GM23338 (cell line): ENCODE data around the gene CFAP251. TPM values are rescaled to one million over a fixed set of nuclear protein-coding genes. Genes with fewer than 3 reads are reported as not detected.

Experiments
- ATAC-seq: fragments of 200-7000 bp; cut with Tn5 transposase; 3 replicates; pipeline ENCODE4 v1.9.1; 2020
- DNase-seq: peaks from one replicate; pipeline ENCODE4 v3.0.0-alpha.2; 2015; ENCODE audit warnings: low spot score
- H2AFZ ChIP-seq: fragments of 200-600 bp; sonication (generic); 2 replicates; pipeline ENCODE4 v1.8.0; 2016; ENCODE audit warnings: antibody characterized with exemption, mild to moderate bottlenecking, moderate library complexity
- H3F3A ChIP-seq: fragments of 200-600 bp; sonication (generic); replicated peaks from 2 replicates; pipeline ENCODE4 v1.8.0; 2017; ENCODE audit warnings: antibody characterized with exemption, mixed run types, low read depth
- H3K27ac ChIP-seq: fragments of 200-600 bp; sonication (generic); 2 replicates; pipeline ENCODE4 v1.6.1; 2016; ENCODE audit warnings: low read depth
- H3K27me3 ChIP-seq: fragments of 200-600 bp; sonication (generic); 2 replicates; pipeline ENCODE4 v1.8.0; 2016; ENCODE audit warnings: mild to moderate bottlenecking, mixed run types, moderate library complexity; ENCODE audit not compliant: insufficient read depth
- H3K36me3 ChIP-seq: fragments of 200-600 bp; sonication (generic); 2 replicates; pipeline ENCODE4 v1.8.0; 2016; ENCODE audit warnings: mild to moderate bottlenecking; ENCODE audit not compliant: insufficient read depth
- H3K4me1 ChIP-seq: fragments of 200-600 bp; sonication (generic); 2 replicates; pipeline ENCODE4 v1.8.0; 2016; ENCODE audit warnings: mild to moderate bottlenecking, moderate library complexity; ENCODE audit not compliant: insufficient read depth
- H3K4me2 ChIP-seq: fragments of 200-600 bp; sonication (generic); 2 replicates; pipeline ENCODE4 v1.7.1; 2017; ENCODE audit warnings: mixed run types
- H3K4me3 ChIP-seq: fragments of 200-600 bp; sonication (generic); 2 replicates; pipeline ENCODE4 v1.6.1; 2016; ENCODE audit warnings: mixed run types
- H3K79me2 ChIP-seq: fragments of 200-600 bp; sonication (generic); replicated peaks from 2 replicates; pipeline ENCODE4 v1.8.0; 2017; ENCODE audit warnings: mild to moderate bottlenecking; ENCODE audit not compliant: insufficient read depth
- H3K9me2 ChIP-seq: fragments of 200-600 bp; sonication (generic); 2 replicates; pipeline ENCODE4 v1.8.0; 2017; ENCODE audit not compliant: insufficient read depth
- H4K20me1 ChIP-seq: fragments of 200-600 bp; sonication (generic); replicated peaks from 2 replicates; pipeline ENCODE4 v1.8.0; 2017; ENCODE audit warnings: mild to moderate bottlenecking; ENCODE audit not compliant: insufficient read depth
- H3K27ac Mint-ChIP-seq: 2 replicates; pipeline ENCODE4 v1.8.0; 2020; ENCODE audit warnings: inconsistent platforms, mild to moderate bottlenecking, moderate library complexity, mixed read lengths
- H3K27me3 Mint-ChIP-seq: 3 replicates; pipeline ENCODE4 v1.8.0; 2022; ENCODE audit warnings: low read depth, mild to moderate bottlenecking, moderate library complexity, mixed read lengths, inconsistent platforms; ENCODE audit not compliant: insufficient read depth, poor library complexity
- H3K36me3 Mint-ChIP-seq: 3 replicates; pipeline ENCODE4 v1.8.0; 2021; ENCODE audit warnings: low read depth, mild to moderate bottlenecking, inconsistent platforms, moderate library complexity, mixed read lengths
- H3K4me1 Mint-ChIP-seq: 3 replicates; pipeline ENCODE4 v1.8.0; 2020; ENCODE audit warnings: mild to moderate bottlenecking, inconsistent platforms, mixed read lengths
- H3K4me3 Mint-ChIP-seq: 3 replicates; pipeline ENCODE4 v1.8.0; 2021; ENCODE audit warnings: moderate library complexity, mild to moderate bottlenecking, inconsistent platforms, mixed read lengths
- H3K9me3 Mint-ChIP-seq: 3 replicates; pipeline ENCODE4 v1.8.0; 2020; ENCODE audit warnings: moderate library complexity, mild to moderate bottlenecking, inconsistent platforms, mixed read lengths
- CREB1 ChIP-seq: fragments of 250-450 bp; sonication (Bioruptor Pico); IDR thresholded peaks from 2 replicates; pipeline ENCODE4 v1.5.0; 2020; ENCODE audit warnings: low read depth, mild to moderate bottlenecking, moderate library complexity
- EZH2 ChIP-seq: fragments of 200-600 bp; sonication (generic); IDR thresholded peaks from one replicate; pipeline ENCODE4 v1.8.0; 2017; ENCODE audit warnings: antibody characterized with exemption, mild to moderate bottlenecking, low read depth; ENCODE audit not compliant: unreplicated experiment
- JUNB ChIP-seq: IDR thresholded peaks from one replicate; pipeline ENCODE4 v1.6.1; 2016; ENCODE audit warnings: antibody characterized with exemption; ENCODE audit not compliant: unreplicated experiment
- STAT1 ChIP-seq: IDR thresholded peaks from one replicate; pipeline ENCODE4 v1.6.1; 2016; ENCODE audit warnings: antibody characterized with exemption; ENCODE audit not compliant: unreplicated experiment
- ZNF114 ChIP-seq: fragments of 250-450 bp; sonication (Bioruptor Pico); IDR thresholded peaks from 2 replicates; pipeline ENCODE4 v1.5.0; 2020; ENCODE audit warnings: mild to moderate bottlenecking, moderate library complexity
- polyA plus RNA-seq: library from polyadenylated mRNA; unstranded; fragments of >200 nt; fragmentation: Nextera tagmentation; extraction: Ambion mirVana; gene quantifications from 2 replicates; pipeline ENCODE4 v1.2.1, GENCODE V29; 2016
- total RNA-seq: library from RNA; depleted of rRNA; stranded (reverse); fragments of >200 nt; shearing (Covaris generic); gene quantifications from 2 replicates; pipeline ENCODE4 v1.2.3, GENCODE V29; 2014
- TF ChIP-seq, protein P1 (sequence below): fragments of 250-450 bp; sonication (Bioruptor Pico); IDR thresholded peaks from 2 replicates; pipeline ENCODE4 v1.5.0; 2020; ENCODE audit warnings: mild to moderate bottlenecking, moderate library complexity
- TF ChIP-seq, protein P2 (sequence below): IDR thresholded peaks from 2 replicates; pipeline ENCODE4 v1.6.1; 2016; ENCODE audit warnings: antibody characterized with exemption
- TF ChIP-seq, protein P3 (sequence below): IDR thresholded peaks from one replicate; pipeline ENCODE4 v1.6.1; 2018; ENCODE audit warnings: antibody characterized with exemption; ENCODE audit not compliant: unreplicated experiment

The CFAP251 gene
- total and polyA plus RNA-seq, 2 experiments from 2014 or later, result 1.4 to 2.5 TPM

GRCh38 chr12:121968876-121969275 is 50.5 kb downstream of the CFAP251 start (continued):
- TF ChIP-seq, protein P1, sequence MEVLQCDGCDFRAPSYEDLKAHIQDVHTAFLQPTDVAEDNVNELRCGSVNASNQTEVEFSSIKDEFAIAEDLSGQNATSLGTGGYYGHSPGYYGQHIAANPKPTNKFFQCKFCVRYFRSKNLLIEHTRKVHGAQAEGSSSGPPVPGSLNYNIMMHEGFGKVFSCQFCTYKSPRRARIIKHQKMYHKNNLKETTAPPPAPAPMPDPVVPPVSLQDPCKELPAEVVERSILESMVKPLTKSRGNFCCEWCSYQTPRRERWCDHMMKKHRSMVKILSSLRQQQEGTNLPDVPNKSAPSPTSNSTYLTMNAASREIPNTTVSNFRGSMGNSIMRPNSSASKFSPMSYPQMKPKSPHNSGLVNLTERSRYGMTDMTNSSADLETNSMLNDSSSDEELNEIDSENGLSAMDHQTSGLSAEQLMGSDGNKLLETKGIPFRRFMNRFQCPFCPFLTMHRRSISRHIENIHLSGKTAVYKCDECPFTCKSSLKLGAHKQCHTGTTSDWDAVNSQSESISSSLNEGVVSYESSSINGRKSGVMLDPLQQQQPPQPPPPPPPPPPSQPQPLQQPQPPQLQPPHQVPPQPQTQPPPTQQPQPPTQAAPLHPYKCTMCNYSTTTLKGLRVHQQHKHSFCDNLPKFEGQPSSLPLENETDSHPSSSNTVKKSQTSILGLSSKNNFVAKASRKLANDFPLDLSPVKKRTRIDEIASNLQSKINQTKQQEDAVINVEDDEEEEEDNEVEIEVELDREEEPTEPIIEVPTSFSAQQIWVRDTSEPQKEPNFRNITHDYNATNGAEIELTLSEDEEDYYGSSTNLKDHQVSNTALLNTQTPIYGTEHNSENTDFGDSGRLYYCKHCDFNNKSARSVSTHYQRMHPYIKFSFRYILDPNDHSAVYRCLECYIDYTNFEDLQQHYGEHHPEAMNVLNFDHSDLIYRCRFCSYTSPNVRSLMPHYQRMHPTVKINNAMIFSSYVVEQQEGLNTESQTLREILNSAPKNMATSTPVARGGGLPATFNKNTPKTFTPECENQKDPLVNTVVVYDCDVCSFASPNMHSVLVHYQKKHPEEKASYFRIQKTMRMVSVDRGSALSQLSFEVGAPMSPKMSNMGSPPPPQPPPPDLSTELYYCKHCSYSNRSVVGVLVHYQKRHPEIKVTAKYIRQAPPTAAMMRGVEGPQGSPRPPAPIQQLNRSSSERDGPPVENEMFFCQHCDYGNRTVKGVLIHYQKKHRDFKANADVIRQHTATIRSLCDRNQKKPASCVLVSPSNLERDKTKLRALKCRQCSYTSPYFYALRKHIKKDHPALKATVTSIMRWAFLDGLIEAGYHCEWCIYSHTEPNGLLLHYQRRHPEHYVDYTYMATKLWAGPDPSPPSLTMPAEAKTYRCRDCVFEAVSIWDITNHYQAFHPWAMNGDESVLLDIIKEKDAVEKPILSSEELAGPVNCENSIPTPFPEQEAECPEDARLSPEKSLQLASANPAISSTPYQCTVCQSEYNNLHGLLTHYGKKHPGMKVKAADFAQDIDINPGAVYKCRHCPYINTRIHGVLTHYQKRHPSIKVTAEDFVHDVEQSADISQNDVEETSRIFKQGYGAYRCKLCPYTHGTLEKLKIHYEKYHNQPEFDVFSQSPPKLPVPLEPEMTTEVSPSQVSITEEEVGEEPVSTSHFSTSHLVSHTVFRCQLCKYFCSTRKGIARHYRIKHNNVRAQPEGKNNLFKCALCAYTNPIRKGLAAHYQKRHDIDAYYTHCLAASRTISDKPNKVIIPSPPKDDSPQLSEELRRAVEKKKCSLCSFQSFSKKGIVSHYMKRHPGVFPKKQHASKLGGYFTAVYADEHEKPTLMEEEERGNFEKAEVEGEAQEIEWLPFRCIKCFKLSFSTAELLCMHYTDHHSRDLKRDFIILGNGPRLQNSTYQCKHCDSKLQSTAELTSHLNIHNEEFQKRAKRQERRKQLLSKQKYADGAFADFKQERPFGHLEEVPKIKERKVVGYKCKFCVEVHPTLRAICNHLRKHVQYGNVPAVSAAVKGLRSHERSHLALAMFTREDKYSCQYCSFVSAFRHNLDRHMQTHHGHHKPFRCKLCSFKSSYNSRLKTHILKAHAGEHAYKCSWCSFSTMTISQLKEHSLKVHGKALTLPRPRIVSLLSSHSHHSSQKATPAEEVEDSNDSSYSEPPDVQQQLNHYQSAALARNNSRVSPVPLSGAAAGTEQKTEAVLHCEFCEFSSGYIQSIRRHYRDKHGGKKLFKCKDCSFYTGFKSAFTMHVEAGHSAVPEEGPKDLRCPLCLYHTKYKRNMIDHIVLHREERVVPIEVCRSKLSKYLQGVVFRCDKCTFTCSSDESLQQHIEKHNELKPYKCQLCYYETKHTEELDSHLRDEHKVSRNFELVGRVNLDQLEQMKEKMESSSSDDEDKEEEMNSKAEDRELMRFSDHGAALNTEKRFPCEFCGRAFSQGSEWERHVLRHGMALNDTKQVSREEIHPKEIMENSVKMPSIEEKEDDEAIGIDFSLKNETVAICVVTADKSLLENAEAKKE (CRISPR knock-in tag), result no peak

DNA sequence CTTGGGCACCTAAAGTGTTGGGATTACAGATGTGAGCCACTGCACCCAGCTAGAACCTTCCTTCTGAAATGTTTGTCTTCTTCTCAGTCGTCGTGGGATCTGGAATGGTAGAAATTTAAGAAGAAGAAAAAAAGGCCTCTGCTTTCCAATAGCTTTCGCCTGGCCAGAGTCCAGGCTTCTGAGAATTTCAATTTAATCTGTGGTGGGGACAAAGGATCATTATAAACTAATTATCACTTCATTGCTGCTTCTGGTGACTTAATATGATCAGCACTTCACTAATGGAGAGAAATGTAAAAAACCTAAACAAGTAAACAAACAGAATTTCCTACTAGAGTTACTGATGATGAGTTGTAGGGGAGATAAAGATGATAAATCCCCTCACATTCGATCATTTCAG is 51.3 kb downstream of the CFAP251 start:
- H2AFZ ChIP-seq, result no peak overlapping the region
- no peaks in the 10 kb centered on the region for H4K20me1 ChIP-seq
- H3K4me1 ChIP-seq, result no peaks in the 10 kb centered on the region
- H3K27me3 ChIP-seq, result no peaks in the 10 kb centered on the region
- Mint-ChIP-seq H3K27ac (no peak overlapping the region), H3K27me3 (peaks cover 1% of the 10 kb centered on the region), H3K9me3 (peaks cover 23% of the 10 kb centered on the region), H3K4me1 (no peaks in the 10 kb centered on the region; the same call in 2 of the 3 replicates), H3K36me3 (peaks cover 4% of the 10 kb centered on the region; the same call in 2 of the 3 replicates), H3K4me3 (no peak overlapping the region)
- ATAC-seq (no peak), DNase-seq (no peak)
- no peaks in the 10 kb centered on the region for H3F3A ChIP-seq
- TF ChIP-seq JUNB (no peak), CREB1 (no peak)
- no peak overlapping the region for H3K4me3 ChIP-seq
- H3K36me3 ChIP-seq, result no peaks in the 10 kb centered on the region
- no peak overlapping the region for H3K27ac ChIP-seq
- no peaks in the 10 kb centered on the region for H3K79me2 ChIP-seq
- no peak overlapping the region for H3K4me2 ChIP-seq
- no peaks in the 10 kb centered on the region for H3K9me2 ChIP-seq

DNA sequence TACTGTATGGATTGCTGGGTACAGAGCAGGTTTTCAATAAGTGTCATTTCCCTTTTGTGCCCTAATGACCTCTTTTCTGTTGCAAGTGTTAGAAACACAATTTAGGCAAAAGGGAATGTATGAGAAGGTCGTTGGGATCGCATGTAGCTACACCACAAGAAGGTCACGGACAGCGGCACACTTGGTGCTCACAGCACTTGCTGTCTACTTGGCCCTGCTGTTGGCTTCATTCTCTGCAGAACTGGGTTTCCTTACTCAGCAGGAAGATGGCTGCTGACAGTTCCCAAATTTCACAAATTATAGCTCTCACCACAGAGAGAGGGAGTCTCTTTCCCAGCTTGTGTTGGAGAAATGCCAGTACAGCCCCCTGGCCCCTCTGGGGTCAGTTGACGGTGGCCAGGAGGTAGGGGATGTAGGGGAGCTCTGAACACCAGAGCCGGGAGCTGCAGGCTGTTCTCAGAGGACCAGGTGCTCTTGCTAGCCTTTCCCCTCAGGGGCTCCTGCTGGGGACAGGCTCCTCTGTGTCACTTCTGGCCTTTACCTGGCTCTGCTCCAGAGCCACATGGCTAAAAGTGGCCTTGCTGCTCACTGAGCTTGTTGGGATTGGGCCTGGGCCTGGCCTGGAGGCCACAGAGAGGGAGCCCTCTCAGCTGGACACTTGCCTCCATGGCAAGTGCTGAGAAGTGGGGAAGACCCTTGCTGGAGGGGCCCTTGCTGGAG is 52.3 kb downstream of the CFAP251 start:
- Mint-ChIP-seq H3K9me3 (peaks cover 23% of the 10 kb centered on the region), H3K27ac (no peak overlapping the region), H3K4me3 (no peak overlapping the region), H3K36me3 (peaks cover 4% of the 10 kb centered on the region; the same call in 2 of the 3 replicates), H3K27me3 (peaks cover 3% of the 10 kb centered on the region), H3K4me1 (no peaks in the 10 kb centered on the region; the same call in 2 of the 3 replicates)
- ATAC-seq, result no peak
- no peaks in the 10 kb centered on the region for H3K27me3 ChIP-seq
- DNase-seq, result no peak
- H4K20me1 ChIP-seq, result no peaks in the 10 kb centered on the region
- H2AFZ ChIP-seq, result no peak overlapping the region
- no peaks in the 10 kb centered on the region for H3K4me1 ChIP-seq
- no peaks in the 10 kb centered on the region for H3K36me3 ChIP-seq
- H3F3A ChIP-seq, result no peaks in the 10 kb centered on the region
- H3K9me2 ChIP-seq, result no peaks in the 10 kb centered on the region
- no peak overlapping the region for H3K27ac ChIP-seq
- no peak overlapping the region for H3K4me2 ChIP-seq
- no peak overlapping the region for H3K4me3 ChIP-seq
- H3K79me2 ChIP-seq, result no peaks in the 10 kb centered on the region
- TF ChIP-seq STAT1 (no peak), CREB1 (no peak), EZH2 (no peak), ZNF114 (no peak)
- TF ChIP-seq, protein P2, sequence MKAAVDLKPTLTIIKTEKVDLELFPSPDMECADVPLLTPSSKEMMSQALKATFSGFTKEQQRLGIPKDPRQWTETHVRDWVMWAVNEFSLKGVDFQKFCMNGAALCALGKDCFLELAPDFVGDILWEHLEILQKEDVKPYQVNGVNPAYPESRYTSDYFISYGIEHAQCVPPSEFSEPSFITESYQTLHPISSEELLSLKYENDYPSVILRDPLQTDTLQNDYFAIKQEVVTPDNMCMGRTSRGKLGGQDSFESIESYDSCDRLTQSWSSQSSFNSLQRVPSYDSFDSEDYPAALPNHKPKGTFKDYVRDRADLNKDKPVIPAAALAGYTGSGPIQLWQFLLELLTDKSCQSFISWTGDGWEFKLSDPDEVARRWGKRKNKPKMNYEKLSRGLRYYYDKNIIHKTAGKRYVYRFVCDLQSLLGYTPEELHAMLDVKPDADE, result no peak
- TF ChIP-seq, protein P3, sequence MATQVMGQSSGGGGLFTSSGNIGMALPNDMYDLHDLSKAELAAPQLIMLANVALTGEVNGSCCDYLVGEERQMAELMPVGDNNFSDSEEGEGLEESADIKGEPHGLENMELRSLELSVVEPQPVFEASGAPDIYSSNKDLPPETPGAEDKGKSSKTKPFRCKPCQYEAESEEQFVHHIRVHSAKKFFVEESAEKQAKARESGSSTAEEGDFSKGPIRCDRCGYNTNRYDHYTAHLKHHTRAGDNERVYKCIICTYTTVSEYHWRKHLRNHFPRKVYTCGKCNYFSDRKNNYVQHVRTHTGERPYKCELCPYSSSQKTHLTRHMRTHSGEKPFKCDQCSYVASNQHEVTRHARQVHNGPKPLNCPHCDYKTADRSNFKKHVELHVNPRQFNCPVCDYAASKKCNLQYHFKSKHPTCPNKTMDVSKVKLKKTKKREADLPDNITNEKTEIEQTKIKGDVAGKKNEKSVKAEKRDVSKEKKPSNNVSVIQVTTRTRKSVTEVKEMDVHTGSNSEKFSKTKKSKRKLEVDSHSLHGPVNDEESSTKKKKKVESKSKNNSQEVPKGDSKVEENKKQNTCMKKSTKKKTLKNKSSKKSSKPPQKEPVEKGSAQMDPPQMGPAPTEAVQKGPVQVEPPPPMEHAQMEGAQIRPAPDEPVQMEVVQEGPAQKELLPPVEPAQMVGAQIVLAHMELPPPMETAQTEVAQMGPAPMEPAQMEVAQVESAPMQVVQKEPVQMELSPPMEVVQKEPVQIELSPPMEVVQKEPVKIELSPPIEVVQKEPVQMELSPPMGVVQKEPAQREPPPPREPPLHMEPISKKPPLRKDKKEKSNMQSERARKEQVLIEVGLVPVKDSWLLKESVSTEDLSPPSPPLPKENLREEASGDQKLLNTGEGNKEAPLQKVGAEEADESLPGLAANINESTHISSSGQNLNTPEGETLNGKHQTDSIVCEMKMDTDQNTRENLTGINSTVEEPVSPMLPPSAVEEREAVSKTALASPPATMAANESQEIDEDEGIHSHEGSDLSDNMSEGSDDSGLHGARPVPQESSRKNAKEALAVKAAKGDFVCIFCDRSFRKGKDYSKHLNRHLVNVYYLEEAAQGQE, result no peak
